ENCODE measurements around the gene TRIM7.
"Not testable (repeated sequence)": the region's sequence is repeated elsewhere in the genome, so short reads cannot be mapped to it uniquely, and the experiment has no call there.

TRIM7 gene

DNA sequence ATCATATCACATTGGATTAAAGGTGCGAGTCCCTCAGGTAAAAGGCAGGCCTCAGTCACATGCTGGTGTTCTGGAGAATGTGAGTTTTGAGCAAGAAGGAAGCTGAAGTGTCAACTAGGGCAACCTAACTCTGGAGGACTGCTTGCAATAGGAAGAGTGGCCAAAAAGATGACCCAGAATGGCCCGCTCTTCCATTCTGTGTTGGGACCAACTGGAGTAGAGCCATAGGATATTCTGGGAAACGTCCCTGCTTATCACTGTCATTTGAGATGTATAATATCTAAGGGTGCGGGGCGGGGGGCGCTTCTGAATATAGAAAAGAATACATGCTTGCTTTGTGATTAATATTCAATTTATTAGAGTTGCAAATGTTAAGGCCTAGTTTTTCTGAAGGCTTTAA is 7.1 kb upstream of the TRIM7 start:
- CTCF ChIA-PET: interaction anchor here (1.0 kb wide), 1 partner anchor 22 kb away, joined by 3 read pairs; no protein-coding TSS in a partner anchor
- H3K4me3 Mint-ChIP-seq: no peak overlapping the region

DNA sequence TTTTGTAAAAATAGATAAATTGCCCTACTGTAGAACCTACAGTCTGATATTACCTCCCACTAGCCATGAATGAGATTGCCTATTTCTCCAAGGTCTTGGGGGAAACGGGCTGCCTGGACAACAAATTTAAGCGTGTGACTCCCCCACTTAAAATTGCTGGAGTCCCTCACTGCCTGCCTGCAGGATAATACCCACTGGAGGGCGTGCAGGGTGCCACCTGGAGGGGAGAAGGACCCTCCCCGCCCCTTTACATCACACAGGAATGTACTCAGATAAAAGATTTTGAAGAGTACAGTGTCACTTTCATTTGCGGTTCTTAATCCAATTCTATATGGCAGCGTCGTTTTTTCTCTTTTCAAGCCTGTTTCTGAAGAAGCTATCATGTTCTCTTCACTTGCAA is 6.2 kb upstream of the TRIM7 start:
- Mint-ChIP-seq H3K27ac (no peak overlapping the region), H3K36me3 (peaks cover 7% of the 10 kb centered on the region), H3K27me3 (peaks cover 32% of the 10 kb centered on the region), H3K4me1 (peaks cover 30% of the 10 kb centered on the region), H3K9me3 (no peaks in the 10 kb centered on the region), H3K4me3 (no peak overlapping the region)
- CTCF ChIA-PET: no interaction called here
- no peak for DNase-seq

More for the DNA sequence above, 7.1 kb upstream of the TRIM7 start:
- Mint-ChIP-seq H3K4me1 (peaks cover 28% of the 10 kb centered on the region), H3K9me3 (no peaks in the 10 kb centered on the region), H3K36me3 (peaks cover 2% of the 10 kb centered on the region), H3K27ac (no peak overlapping the region), H3K27me3 (peaks cover 27% of the 10 kb centered on the region)
- no peak for DNase-seq

DNA sequence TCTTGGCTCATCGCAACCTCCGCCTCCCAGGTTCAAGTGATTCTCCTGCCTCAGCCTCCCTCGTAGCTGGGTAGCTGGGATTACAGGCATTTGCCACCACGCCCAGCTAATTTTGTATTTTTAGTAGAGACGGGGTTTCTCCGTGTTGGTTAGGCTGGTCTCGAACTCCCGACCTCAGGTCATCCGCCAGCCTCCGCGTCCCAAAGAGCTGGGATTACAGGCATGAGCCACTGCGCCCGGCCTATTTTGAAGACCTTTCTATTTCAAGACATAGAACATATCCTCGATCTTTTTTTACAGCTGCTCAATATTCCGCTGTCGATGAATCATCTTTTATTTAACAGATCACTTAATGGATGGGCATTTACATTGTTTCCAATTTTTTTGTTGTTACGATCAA is 5.7 kb upstream of the TRIM7 start:
- H3K4me3 Mint-ChIP-seq, H3K36me3 Mint-ChIP-seq, H3K9me3 Mint-ChIP-seq, CTCF ChIA-PET, H3K27ac Mint-ChIP-seq, DNase-seq: not testable (repeated sequence)
- peaks cover 35% of the 10 kb centered on the region for H3K27me3 Mint-ChIP-seq
- peaks cover 31% of the 10 kb centered on the region for H3K4me1 Mint-ChIP-seq

GRCh38 chr5:181210148-181210547 is 5.2 kb upstream of the TRIM7 start:
- H3K4me3 Mint-ChIP-seq, H3K27ac Mint-ChIP-seq, H3K9me3 Mint-ChIP-seq, DNase-seq, H3K36me3 Mint-ChIP-seq, CTCF ChIA-PET: not testable (repeated sequence)
- Mint-ChIP-seq H3K27me3 (peaks cover 40% of the 10 kb centered on the region), H3K4me1 (peaks cover 35% of the 10 kb centered on the region)

GRCh38 chr5:181209006-181209405 is 4.0 kb upstream of the TRIM7 start:
- Mint-ChIP-seq H3K4me1 (peaks cover 36% of the 10 kb centered on the region), H3K27me3 (peaks cover 45% of the 10 kb centered on the region)
- DNase-seq, H3K9me3 Mint-ChIP-seq, CTCF ChIA-PET, H3K27ac Mint-ChIP-seq, H3K36me3 Mint-ChIP-seq, H3K4me3 Mint-ChIP-seq: not testable (repeated sequence)

- Mint-ChIP-seq H3K36me3 (peaks cover 7% of the 10 kb centered on the region), H3K27me3 (peaks cover 48% of the 10 kb centered on the region), H3K4me3 (peak overlapping the region; percentile 79), H3K27ac (peak overlapping the region; percentile 93), H3K9me3 (no peaks in the 10 kb centered on the region), H3K4me1 (peaks cover 42% of the 10 kb centered on the region)
- CTCF ChIA-PET: interaction anchor here (1.2 to 2.7 kb wide), 4 partner anchors 15 to 38 kb away, joined by 3 to 22 read pairs (median 4); partner anchors contain the start of gene TRIM41
- no peak for DNase-seq
These were observed 2.9 kb upstream of the TRIM7 start for GRCh38 chr5:181207960-181208253.

- Mint-ChIP-seq H3K9me3 (no peaks in the 10 kb centered on the region), H3K4me3 (peak overlapping the region; percentile 79), H3K27ac (peak overlapping the region; percentile 93), H3K4me1 (peaks cover 42% of the 10 kb centered on the region), H3K27me3 (peaks cover 51% of the 10 kb centered on the region), H3K36me3 (peaks cover 7% of the 10 kb centered on the region)
- peak; percentile 77 for DNase-seq
- CTCF ChIA-PET: interaction anchor here (0.7 to 2.7 kb wide), 9 partner anchors 10 to 38 kb away, joined by 3 to 22 read pairs (median 4); partner anchors contain the start of gene TRIM41
These were observed 2.4 kb upstream of the TRIM7 start for GRCh38 chr5:181207214-181207959.

DNA sequence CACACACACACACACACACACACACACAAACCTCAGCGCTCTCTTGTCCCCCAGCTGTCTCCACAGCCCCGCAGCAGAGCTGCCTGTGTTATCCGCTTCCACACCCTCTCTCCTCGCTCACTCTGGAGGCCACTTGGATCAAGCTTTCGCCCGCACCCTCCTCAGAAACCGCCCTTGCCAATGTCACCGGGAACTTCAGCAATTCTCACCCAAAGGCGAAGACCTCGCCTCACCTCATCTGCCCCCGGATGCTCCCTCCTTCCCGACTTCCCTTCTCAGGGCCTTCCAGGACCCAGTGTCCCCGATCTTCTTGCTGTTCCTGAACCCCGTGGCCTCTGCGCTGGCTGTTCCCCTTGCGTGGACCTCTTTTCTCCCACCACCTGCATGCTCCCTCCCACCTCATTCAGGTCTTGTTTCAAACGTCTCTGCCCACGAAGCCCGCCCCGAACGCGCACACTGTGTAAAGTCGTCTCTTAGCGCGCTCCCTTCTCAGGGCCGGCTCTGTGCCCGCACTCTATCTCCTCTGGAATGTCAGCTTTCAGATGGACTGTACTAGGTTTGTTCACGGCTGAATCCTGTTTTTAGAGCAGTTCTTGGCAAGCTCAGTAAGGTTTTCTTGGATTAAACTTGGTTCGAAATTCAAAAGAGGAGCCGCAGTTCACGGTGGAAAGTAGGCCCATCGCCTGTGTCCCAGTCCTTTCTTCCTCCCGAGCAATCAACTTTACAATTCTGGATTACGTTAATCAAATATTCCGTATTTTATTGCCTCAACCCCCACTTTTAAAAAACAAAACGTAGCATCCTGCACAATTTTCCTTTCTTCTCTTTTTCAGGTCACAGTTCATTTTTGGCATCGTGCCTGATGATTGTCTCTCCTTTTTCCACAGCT is 1.0 kb upstream of the TRIM7 start:
- Mint-ChIP-seq H3K9me3 (no peaks in the 10 kb centered on the region), H3K4me1 (peaks cover 42% of the 10 kb centered on the region), H3K27ac (peak overlapping the region; percentile 93), H3K27me3 (peaks cover 65% of the 10 kb centered on the region), H3K36me3 (peaks cover 7% of the 10 kb centered on the region), H3K4me3 (peak overlapping the region; percentile 79)
- CTCF ChIA-PET: interaction anchor here (0.9 to 2.7 kb wide), 5 partner anchors 13 to 33 kb away, joined by 3 to 22 read pairs (median 5); no protein-coding TSS in a partner anchor
- DNase-seq: peak; percentile 43

DNA sequence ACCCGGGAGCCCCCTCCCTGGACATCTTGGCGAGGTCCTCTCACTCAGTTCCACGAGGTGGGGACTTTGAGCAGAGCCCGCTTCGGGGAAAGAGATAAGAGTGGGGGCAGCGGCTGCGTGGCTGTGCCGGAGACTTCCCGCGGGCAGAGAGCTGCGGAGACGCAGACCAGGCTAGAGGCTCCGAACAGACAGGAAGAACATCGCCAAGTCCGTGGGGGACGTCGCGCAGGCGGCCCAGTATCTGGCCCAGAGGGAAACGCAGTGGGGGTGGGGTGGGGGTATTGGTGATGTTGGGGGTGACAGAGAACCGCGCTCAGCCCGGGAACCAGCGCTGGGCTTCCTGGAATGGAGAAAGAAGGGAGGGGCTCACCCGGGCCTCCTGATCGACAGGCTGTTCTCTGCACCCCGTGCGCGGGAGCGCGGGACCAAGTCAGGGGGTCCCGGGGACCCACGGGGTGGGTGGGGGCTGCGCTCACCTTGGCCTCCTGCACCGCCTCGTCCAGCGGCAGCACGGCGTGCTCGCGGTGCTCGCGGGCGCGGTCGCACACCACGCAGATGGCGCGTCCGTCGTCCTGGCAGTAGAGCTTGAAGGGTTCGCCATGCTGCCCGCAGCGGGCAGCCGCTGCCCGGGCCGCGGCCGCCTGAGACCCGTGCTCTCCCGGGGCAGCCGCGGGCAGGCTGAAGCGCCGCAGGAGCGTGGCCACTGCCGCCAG is 727 bp downstream of the TRIM7 start:
- H3K9me3 Mint-ChIP-seq: no peaks in the 10 kb centered on the region
- DNase-seq: peak; percentile 46
- H3K27ac Mint-ChIP-seq: no peak overlapping the region
- CTCF ChIA-PET: interaction anchor here (2.3 to 2.6 kb wide), 2 partner anchors 12 to 20 kb away, joined by 8 to 10 read pairs; no protein-coding TSS in a partner anchor
- H3K36me3 Mint-ChIP-seq: peaks cover 7% of the 10 kb centered on the region
- peaks cover 82% of the 10 kb centered on the region for H3K27me3 Mint-ChIP-seq
- peak overlapping the region; percentile 79 for H3K4me3 Mint-ChIP-seq
- peaks cover 39% of the 10 kb centered on the region for H3K4me1 Mint-ChIP-seq

DNA sequence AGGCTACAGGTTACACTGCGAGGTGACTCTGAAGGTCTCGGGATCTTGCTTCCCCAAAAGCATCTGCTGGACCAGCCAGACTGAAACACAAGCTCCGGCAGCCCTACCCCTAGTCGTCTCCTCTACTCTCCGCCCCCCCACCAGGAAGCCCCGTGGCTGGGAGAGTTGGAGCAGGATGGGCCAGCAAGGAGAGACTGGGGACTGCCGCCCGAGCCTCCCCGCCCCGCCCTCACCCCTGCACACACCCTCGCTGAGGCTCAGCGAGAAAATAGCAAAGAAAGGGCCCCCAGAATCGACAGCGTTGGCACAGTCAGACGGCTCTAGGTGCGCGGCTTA is 1.3 kb downstream of the TRIM7 start:
- Mint-ChIP-seq H3K27me3 (peaks cover 87% of the 10 kb centered on the region), H3K36me3 (peaks cover 7% of the 10 kb centered on the region), H3K9me3 (no peaks in the 10 kb centered on the region), H3K4me1 (peaks cover 39% of the 10 kb centered on the region), H3K27ac (no peak overlapping the region), H3K4me3 (peak overlapping the region; percentile 79)
- CTCF ChIA-PET: interaction anchor here (2.3 to 2.6 kb wide), 2 partner anchors 12 to 19 kb away, joined by 8 to 10 read pairs; no protein-coding TSS in a partner anchor
- DNase-seq: peak; percentile 37

GRCh38 chr5:181203093-181203711 is 1.8 kb downstream of the TRIM7 start:
- Mint-ChIP-seq H3K4me3 (peak overlapping the region; percentile 79), H3K9me3 (no peaks in the 10 kb centered on the region), H3K27ac (no peak overlapping the region), H3K27me3 (peaks cover 93% of the 10 kb centered on the region), H3K36me3 (peaks cover 7% of the 10 kb centered on the region), H3K4me1 (peaks cover 36% of the 10 kb centered on the region)
- no peak for DNase-seq
- CTCF ChIA-PET: interaction anchor here (2.3 to 2.6 kb wide), 2 partner anchors 11 to 19 kb away, joined by 8 to 10 read pairs; no protein-coding TSS in a partner anchor

GRCh38 chr5:181200816-181201215 is 4.2 kb downstream of the TRIM7 start:
- peaks cover 14% of the 10 kb centered on the region for H3K4me1 Mint-ChIP-seq
- no peak overlapping the region for H3K4me3 Mint-ChIP-seq
- peaks cover 87% of the 10 kb centered on the region for H3K27me3 Mint-ChIP-seq
- H3K27ac Mint-ChIP-seq: no peak overlapping the region
- DNase-seq: no peak
- H3K9me3 Mint-ChIP-seq: no peaks in the 10 kb centered on the region
- CTCF ChIA-PET: no interaction called here
- H3K36me3 Mint-ChIP-seq: no peaks in the 10 kb centered on the region

DNA sequence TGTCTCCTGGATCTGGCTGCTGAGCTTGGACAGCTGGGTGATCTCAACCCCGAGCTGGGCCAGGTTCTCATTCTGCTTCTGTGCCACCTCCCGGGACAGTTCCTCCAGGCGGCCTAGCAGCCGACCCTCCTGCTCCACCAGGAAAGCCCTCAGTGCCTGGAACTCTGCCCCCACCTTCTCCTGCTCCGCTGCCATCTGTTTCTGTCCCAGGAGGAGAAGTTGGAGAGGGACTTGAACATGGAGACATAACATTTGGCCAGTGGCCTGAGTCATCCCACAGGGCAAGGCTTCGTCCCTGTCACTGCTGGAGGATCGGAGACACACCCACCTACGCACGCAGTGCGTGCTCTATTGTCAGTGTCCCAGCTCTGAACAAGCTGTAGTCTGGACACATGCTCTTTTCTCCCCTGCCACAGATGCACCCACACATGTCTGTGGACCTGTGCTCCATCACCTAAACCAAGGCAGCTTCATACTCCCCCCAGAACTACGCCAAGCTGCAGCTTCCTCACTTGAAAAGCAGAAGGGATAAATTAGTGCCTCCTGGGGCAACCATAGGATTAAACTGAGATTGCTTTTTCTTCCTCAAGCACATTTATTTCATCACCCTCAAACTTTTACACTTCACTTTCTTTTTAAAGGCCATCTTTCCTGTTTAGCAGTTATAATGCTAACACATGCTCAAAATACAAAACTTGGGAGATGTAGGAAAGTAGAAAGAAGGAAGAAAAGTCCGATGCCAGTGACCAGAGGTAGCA is 4.9 kb downstream of the TRIM7 start:
- Mint-ChIP-seq H3K27me3 (peaks cover 79% of the 10 kb centered on the region), H3K9me3 (no peaks in the 10 kb centered on the region), H3K27ac (no peak overlapping the region), H3K4me1 (peaks cover 9% of the 10 kb centered on the region), H3K4me3 (no peak overlapping the region), H3K36me3 (no peaks in the 10 kb centered on the region)
- CTCF ChIA-PET: no interaction called here
- DNase-seq: no peak

All from activated naive CD4-positive, alpha-beta T cell treated with anti-CD3 and anti-CD28 coated beads, Interleukin-2, amount 10 ng/mL, durations not matched to agents 7 days and 5 days (primary cell).